Testis (tissue), 2 donors: ENCODE measurements around the gene ORMDL3.

Experiments used
- POLR2A ChIP-seq: fragments of 450-650 bp; IDR thresholded peaks from one replicate; pipeline ENCODE4 v1.6.1; 2017; ENCODE audit warnings: antibody characterized with exemption, mild to moderate bottlenecking, moderate library complexity
- TF ChIP-seq, protein P1 (sequence below), 3 experiments: fragments of 450-650 bp in 2 of 3; fragments of 200-600 bp in 1 of 3; sonication (generic) in 1 of 3; IDR thresholded peaks; one replicate each; pipeline ENCODE4 v1.5.1; 2016 to 2019; ENCODE audit warnings: antibody characterized with exemption in 3 of 3, mild to moderate bottlenecking in 2 of 3, moderate library complexity in 1 of 3

DNA sequence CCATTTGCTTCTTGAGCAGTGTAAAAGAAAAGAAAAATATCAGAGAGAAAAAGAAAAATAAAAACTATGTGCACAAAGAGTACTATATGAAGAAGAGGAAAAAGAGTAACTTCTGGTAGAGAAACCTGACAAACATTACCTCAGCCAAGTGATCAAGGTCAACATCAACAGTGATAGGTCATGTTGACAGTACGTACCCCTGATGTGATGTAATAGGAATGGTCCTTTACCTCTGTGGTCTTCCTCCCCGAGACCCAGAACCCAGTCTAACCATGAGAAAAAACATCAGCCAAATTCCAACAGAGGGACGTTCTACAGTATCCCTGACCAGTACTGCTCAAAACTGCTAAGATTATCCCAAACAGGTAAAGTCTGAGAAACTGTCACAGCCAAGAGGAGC, 13.4 kb downstream of the ORMDL3 start:
- no peak for TF ChIP-seq POLR2A
- TF ChIP-seq, protein P1, sequence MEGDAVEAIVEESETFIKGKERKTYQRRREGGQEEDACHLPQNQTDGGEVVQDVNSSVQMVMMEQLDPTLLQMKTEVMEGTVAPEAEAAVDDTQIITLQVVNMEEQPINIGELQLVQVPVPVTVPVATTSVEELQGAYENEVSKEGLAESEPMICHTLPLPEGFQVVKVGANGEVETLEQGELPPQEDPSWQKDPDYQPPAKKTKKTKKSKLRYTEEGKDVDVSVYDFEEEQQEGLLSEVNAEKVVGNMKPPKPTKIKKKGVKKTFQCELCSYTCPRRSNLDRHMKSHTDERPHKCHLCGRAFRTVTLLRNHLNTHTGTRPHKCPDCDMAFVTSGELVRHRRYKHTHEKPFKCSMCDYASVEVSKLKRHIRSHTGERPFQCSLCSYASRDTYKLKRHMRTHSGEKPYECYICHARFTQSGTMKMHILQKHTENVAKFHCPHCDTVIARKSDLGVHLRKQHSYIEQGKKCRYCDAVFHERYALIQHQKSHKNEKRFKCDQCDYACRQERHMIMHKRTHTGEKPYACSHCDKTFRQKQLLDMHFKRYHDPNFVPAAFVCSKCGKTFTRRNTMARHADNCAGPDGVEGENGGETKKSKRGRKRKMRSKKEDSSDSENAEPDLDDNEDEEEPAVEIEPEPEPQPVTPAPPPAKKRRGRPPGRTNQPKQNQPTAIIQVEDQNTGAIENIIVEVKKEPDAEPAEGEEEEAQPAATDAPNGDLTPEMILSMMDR (IDR thresholded peaks at IDR 0.05), result no peak
